Endothelial cell of umbilical vein (primary cell): ENCODE data around the gene PYM1.

Source experiments
- CTCF ChIP-seq, 2 donors: IDR thresholded peaks; 1 replicate in 1 of 2; 2 replicates in 1 of 2; pipeline ENCODE4 v1.5.1; 2011; ENCODE audit warnings: low read length in 2 of 2, mild to moderate bottlenecking in 2 of 2, moderate library complexity in 2 of 2, control low read depth in 1 of 2, inconsistent platforms in 1 of 2, low read depth in 1 of 2; ENCODE audit not compliant: insufficient read depth in 1 of 2; ENCODE audit errors: extremely low read depth in 1 of 2
- EZH2 ChIP-seq: IDR thresholded peaks from 2 replicates; pipeline ENCODE4 v1.6.1; 2012; ENCODE audit warnings: borderline replicate concordance, low read depth, mild to moderate bottlenecking, moderate library complexity, low read length, inconsistent platforms; ENCODE audit not compliant: severe bottlenecking
- POLR2A ChIP-seq: IDR thresholded peaks from 2 replicates; pipeline ENCODE4 v1.6.1; 2012; ENCODE audit warnings: low read depth, mild to moderate bottlenecking, control low read depth, low read length

DNA sequence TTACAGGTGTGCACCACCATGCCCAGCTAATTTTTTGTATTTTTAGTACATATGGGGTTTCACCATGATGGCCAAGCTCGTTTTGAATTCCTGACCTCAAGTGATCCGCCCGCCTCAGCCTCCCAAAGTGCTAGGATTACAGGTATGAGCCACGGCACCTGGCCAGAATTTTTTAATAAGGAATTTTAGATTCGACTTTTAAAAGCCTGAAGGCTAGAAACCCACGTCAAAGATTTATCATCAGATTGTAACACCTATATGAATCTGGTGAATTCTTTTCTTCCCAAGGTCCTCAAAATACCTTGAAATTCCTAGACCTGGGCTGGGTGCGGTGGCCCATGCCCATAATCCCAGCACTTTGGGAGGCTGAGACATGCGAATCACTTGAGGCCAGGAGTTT, 66.3 kb downstream of the PYM1 start:
- TF ChIP-seq CTCF (IDR thresholded peaks at IDR 0.05; ENCODE audit: extremely low read depth in 1 of 2, insufficient read depth in 1 of 2, low read depth in 1 of 2, low read length in 2 of 2) (no peak), POLR2A (no peak), EZH2 (no peak)
